ENCODE measurements around the gene PROK2. TPM values are rescaled to one million over a fixed set of nuclear protein-coding genes. Genes with fewer than 3 reads are reported as not detected.

PROK2 gene
- total RNA-seq = not detected in 2 replicates

- no peak for TF ChIP-seq CTCF (IDR thresholded peaks at IDR 0.05; ENCODE audit: insufficient read depth, low read depth, low read length)
- DNase-seq (ENCODE audit: low read depth) = no peak
- H3K4me3 ChIP-seq (ENCODE audit: low read depth, low read length) = no peak within 1 kb of the TSS
These were observed at the start of gene PROK2 for GRCh38 chr3:71784914-71785531. PROK2 (minus strand) TSS chr3:71785148; CDS start chr3:71785052, 96 bp downstream.

- DNase-seq (ENCODE audit: low read depth) = peak; percentile 4
- no peak for TF ChIP-seq CTCF (IDR thresholded peaks at IDR 0.05; ENCODE audit: insufficient read depth, low read depth, low read length)
- H3K4me3 ChIP-seq (ENCODE audit: low read depth, low read length) = no peak overlapping the region
These were observed 46.7 kb upstream of the PROK2 start for GRCh38 chr3:71831599-71831998.

- TF ChIP-seq CTCF (IDR thresholded peaks at IDR 0.05; ENCODE audit: insufficient read depth, low read depth, low read length) = no peak
- no peak overlapping the region for H3K4me3 ChIP-seq (ENCODE audit: low read depth, low read length)
- DNase-seq (ENCODE audit: low read depth) = no peak
These were observed 40.8 kb upstream of the PROK2 start for GRCh38 chr3:71825551-71826283.

GRCh38 chr3:71821116-71821515 lies 36.2 kb upstream of the PROK2 start:
- DNase-seq (ENCODE audit: low read depth) = no peak
- TF ChIP-seq CTCF (IDR thresholded peaks at IDR 0.05; ENCODE audit: insufficient read depth, low read depth, low read length) = no peak
- H3K4me3 ChIP-seq (ENCODE audit: low read depth, low read length) = no peak overlapping the region

- TF ChIP-seq CTCF (IDR thresholded peaks at IDR 0.05; ENCODE audit: insufficient read depth, low read depth, low read length) = no peak
- no peak overlapping the region for H3K4me3 ChIP-seq (ENCODE audit: low read depth, low read length)
- DNase-seq (ENCODE audit: low read depth) = no peak
These were observed 32.3 kb upstream of the PROK2 start for GRCh38 chr3:71817262-71817661.

- TF ChIP-seq CTCF (IDR thresholded peaks at IDR 0.05; ENCODE audit: insufficient read depth, low read depth, low read length) = no peak
- no peak overlapping the region for H3K4me3 ChIP-seq (ENCODE audit: low read depth, low read length)
- DNase-seq (ENCODE audit: low read depth) = no peak
These were observed 31.8 kb upstream of the PROK2 start for GRCh38 chr3:71816767-71817156.
